ENCODE data around the gene DOCK1.

DOCK1 gene

DNA sequence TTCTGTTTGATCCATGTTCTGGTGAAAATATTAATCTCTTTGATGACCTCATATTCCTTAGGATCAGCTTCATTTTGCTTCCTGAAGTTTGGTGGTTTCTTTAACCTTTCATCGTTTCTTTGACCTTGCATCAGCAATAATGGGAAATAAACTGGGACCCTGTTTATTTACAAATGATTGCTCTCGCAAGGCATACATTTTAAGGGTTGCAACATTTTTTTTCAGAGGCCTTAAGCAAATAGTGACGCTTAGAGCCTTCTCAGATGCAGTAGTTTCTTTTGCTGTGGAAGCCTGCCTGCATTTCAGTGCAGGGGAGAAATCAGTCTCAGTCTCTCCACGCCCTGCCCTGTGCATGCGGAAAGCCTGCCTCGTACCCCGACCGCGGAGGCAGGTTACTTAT lies 504.8 kb downstream of the DOCK1 start:
- Histone ChIP-seq H3K27ac (ENCODE audit: low read depth, low read length) (no peak overlapping the region), H3K79me2 (ENCODE audit: control insufficient read depth, insufficient read depth, low read length, unreplicated experiment) (no peaks in the 10 kb centered on the region), H3K36me3 (ENCODE audit: insufficient read depth, low read length) (no peaks in the 10 kb centered on the region), H2AFZ (ENCODE audit: low read length, unreplicated experiment) (no peak overlapping the region), H3K4me3 (ENCODE audit: low read depth, low read length) (no peak overlapping the region), H3K27me3 (ENCODE audit: insufficient read depth, low read length) (no peaks in the 10 kb centered on the region), H3K4me1 (ENCODE audit: control insufficient read depth, insufficient read depth, low read length, unreplicated experiment) (peaks cover 8% of the 10 kb centered on the region)

DNA sequence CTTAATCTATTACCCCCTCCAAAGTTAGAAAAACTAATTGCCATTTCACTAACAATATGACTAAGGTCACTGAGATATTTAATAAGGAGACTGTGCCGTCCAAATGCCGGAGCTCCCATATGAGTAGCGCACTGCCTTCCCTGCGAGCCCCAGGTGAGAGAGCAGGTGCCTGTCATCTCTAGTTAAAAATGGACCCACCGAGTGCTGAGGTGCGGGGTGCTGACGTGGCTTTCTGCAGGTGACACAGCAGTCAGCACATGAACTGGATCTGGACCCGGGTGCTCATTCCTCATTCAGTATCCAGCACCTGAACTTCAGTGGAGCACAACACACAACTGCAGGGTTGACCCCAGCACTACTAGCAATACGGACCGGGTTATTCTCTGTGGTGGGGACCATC lies 505.8 kb downstream of the DOCK1 start:
- Histone ChIP-seq H3K4me3 (ENCODE audit: low read depth, low read length) (no peak overlapping the region), H3K27ac (ENCODE audit: low read depth, low read length) (no peak overlapping the region), H2AFZ (ENCODE audit: low read length, unreplicated experiment) (no peak overlapping the region), H3K79me2 (ENCODE audit: control insufficient read depth, insufficient read depth, low read length, unreplicated experiment) (no peaks in the 10 kb centered on the region), H3K4me1 (ENCODE audit: control insufficient read depth, insufficient read depth, low read length, unreplicated experiment) (no peaks in the 10 kb centered on the region), H3K36me3 (ENCODE audit: insufficient read depth, low read length) (no peaks in the 10 kb centered on the region), H3K27me3 (ENCODE audit: insufficient read depth, low read length) (no peaks in the 10 kb centered on the region)

DNA sequence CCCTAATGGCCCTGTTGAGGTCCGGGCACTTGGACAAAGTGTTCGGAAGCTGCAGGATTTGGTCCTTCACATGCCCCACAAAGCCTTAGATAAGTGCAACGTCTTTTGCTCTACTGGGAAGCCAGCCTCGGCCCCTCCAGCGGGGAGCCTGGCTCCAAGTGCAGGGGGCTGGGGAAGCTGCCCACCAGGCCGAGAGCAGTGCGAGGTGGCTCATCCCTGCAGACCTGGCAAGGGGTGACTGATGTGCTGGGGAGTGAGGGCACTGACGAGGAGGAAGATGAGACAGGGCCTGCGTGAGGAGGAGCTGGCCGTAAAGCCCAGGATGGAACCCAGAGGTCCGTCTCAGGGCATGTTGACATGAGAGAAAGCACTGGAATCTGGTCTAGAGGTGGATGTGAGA lies 508.1 kb downstream of the DOCK1 start:
- Histone ChIP-seq H3K4me3 (ENCODE audit: low read depth, low read length) (no peak overlapping the region), H3K79me2 (ENCODE audit: control insufficient read depth, insufficient read depth, low read length, unreplicated experiment) (no peaks in the 10 kb centered on the region), H3K27ac (ENCODE audit: low read depth, low read length) (no peak overlapping the region)

DNA sequence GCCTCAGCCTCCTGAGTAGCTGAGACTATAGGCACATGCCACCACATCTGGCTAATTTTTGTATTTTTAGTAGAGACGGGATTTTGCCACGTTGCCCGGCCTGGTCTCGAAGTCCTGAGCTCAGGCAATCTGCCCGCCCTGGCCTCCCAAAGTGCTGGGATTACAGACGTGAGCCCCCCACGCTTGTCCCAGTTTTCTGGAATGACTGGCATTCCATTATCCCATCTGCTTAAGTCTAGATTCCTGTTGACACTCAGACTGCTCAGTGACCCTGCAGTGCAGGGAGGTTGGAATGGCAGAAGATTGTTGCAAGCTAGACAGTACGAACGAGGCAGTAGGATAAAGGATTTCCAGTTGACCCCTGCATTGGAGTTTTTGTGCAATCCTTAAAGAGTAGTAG lies 508.8 kb downstream of the DOCK1 start:
- no peak overlapping the region for H3K27ac ChIP-seq (ENCODE audit: low read depth, low read length)
- no peaks in the 10 kb centered on the region for H3K36me3 ChIP-seq (ENCODE audit: insufficient read depth, low read length)
- no peaks in the 10 kb centered on the region for H3K79me2 ChIP-seq (ENCODE audit: control insufficient read depth, insufficient read depth, low read length, unreplicated experiment)
- H3K4me1 ChIP-seq (ENCODE audit: control insufficient read depth, insufficient read depth, low read length, unreplicated experiment), result no peaks in the 10 kb centered on the region
- H3K4me3 ChIP-seq (ENCODE audit: low read depth, low read length), result no peak overlapping the region
- H2AFZ ChIP-seq (ENCODE audit: low read length, unreplicated experiment), result no peak overlapping the region
- no peaks in the 10 kb centered on the region for H3K27me3 ChIP-seq (ENCODE audit: insufficient read depth, low read length)

More for the DNA sequence above, 508.1 kb downstream of the DOCK1 start:
- Histone ChIP-seq H3K27me3 (ENCODE audit: insufficient read depth, low read length) (no peaks in the 10 kb centered on the region), H3K4me1 (ENCODE audit: control insufficient read depth, insufficient read depth, low read length, unreplicated experiment) (no peaks in the 10 kb centered on the region), H2AFZ (ENCODE audit: low read length, unreplicated experiment) (no peak overlapping the region), H3K36me3 (ENCODE audit: insufficient read depth, low read length) (no peaks in the 10 kb centered on the region)

DNA sequence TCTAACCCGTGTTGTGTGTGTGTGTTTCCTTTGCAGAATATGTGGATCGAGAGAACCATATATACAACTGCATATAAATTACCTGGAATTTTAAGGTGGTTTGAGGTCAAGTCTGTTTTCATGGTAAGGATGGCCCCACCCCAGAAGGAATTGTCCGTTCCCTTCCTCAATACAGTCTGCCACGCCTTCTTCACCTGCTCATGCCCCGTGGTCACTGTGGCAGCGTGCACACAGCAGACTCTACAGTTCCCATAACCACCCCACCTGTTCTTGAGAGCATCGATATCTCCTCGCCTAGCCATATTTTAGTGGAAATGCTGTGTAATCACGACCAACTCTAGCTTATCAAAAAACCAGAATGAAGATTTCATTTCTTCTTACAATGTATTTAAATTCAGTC lies 509.9 kb downstream of the DOCK1 start:
- Histone ChIP-seq H3K4me3 (ENCODE audit: low read depth, low read length) (no peak overlapping the region), H3K27ac (ENCODE audit: low read depth, low read length) (no peak overlapping the region), H3K4me1 (ENCODE audit: control insufficient read depth, insufficient read depth, low read length, unreplicated experiment) (no peaks in the 10 kb centered on the region), H3K79me2 (ENCODE audit: control insufficient read depth, insufficient read depth, low read length, unreplicated experiment) (no peaks in the 10 kb centered on the region), H3K36me3 (ENCODE audit: insufficient read depth, low read length) (no peaks in the 10 kb centered on the region), H3K27me3 (ENCODE audit: insufficient read depth, low read length) (no peaks in the 10 kb centered on the region), H2AFZ (ENCODE audit: low read length, unreplicated experiment) (no peak overlapping the region)

DNA sequence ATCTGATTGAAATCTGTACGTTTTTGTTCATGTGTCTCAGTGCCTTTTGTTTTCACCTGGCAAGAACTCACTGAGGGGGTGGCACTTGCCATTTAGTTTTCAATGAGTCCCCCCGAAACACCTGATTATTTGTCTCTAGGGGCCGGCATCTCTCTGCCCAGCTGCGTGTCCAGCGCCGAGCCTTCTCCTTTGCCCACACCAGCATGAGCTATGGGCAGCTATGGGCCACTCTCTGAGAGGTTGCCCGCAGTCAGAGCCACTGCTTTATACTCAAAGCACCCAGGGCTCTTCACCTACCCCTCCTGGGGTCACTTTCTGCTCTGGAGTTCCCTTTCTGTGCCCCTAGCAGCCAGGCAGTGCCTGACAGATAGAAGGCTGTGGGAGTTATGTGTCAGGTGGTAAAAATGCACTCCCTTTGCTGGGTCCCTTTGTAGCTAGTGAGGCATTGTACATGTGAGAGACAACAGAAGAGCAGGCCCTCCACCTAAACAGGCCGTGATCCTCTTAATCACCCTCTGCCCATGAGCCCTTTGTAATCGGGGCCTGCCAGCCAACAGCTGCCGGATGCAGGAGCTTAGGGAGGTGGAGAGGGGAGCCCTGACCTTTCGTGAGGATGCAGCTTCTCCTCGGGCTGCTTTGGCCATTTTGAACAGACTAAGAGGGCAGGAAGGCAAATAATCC lies 510.8 kb downstream of the DOCK1 start:
- no peaks in the 10 kb centered on the region for H3K79me2 ChIP-seq (ENCODE audit: control insufficient read depth, insufficient read depth, low read length, unreplicated experiment)

DNA sequence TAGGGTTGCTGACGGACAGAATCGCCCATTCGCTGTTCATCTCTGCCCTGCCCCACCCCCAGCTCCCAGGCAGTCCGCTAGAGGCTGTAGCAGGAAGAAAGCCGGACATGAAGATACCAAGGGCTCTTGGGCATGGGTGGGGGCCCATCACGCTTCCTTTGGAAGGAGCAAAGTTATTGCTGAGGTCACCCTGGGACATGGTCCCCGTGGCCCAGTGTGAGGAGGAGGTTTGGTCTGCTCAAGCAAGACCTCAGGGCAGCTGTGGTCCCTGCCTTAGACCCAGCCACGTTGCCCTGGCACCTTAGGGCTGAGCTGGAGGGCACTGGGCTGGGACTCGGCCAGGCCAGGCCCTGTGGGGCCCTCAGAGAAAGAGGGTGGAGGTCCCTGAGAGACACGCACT lies 511.8 kb downstream of the DOCK1 start:
- Histone ChIP-seq H3K4me3 (ENCODE audit: low read depth, low read length) (no peak overlapping the region), H3K27ac (ENCODE audit: low read depth, low read length) (no peak overlapping the region), H2AFZ (ENCODE audit: low read length, unreplicated experiment) (no peak overlapping the region), H3K27me3 (ENCODE audit: insufficient read depth, low read length) (no peaks in the 10 kb centered on the region), H3K79me2 (ENCODE audit: control insufficient read depth, insufficient read depth, low read length, unreplicated experiment) (no peaks in the 10 kb centered on the region), H3K4me1 (ENCODE audit: control insufficient read depth, insufficient read depth, low read length, unreplicated experiment) (no peaks in the 10 kb centered on the region), H3K36me3 (ENCODE audit: insufficient read depth, low read length) (no peaks in the 10 kb centered on the region)

More for the DNA sequence above, 510.8 kb downstream of the DOCK1 start:
- H3K27ac ChIP-seq (ENCODE audit: low read depth, low read length), result no peak overlapping the region
- H3K4me3 ChIP-seq (ENCODE audit: low read depth, low read length), result no peak overlapping the region
- H2AFZ ChIP-seq (ENCODE audit: low read length, unreplicated experiment), result no peak overlapping the region
- no peaks in the 10 kb centered on the region for H3K36me3 ChIP-seq (ENCODE audit: insufficient read depth, low read length)
- no peaks in the 10 kb centered on the region for H3K4me1 ChIP-seq (ENCODE audit: control insufficient read depth, insufficient read depth, low read length, unreplicated experiment)
- no peaks in the 10 kb centered on the region for H3K27me3 ChIP-seq (ENCODE audit: insufficient read depth, low read length)

DNA sequence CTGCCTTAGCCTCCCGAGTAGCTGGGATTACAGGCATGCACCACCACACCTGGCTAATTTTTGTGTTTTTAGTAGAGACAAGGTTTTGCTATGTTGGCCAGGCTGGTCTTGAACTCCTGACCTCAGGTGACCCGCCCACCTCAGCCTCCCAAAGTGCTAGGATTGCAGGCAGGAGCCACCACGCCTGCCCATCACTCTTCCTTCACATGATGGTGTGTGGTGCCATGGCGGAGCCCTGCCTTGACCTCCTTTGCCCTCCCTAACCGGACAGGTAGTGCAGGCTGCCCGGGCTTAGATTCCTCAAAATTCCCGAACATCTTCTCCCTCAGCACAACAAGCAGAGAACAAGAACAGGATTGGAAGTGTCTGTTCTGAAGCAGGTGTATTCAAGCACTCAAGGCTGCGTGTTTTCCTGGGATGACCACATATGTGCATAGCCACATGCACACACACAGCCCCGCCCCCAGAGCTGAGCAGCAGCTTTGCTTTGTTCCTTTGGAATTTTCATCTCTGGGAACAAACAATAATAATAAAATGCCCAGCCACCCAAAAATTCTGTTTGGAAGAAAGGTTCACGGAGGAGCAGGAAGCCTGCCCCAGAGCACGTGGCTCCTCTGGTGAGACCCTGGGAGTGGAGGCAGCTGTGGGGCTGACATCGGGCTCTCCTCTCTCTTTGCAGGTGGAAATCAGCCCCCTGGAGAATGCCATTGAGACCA lies 512.6 kb downstream of the DOCK1 start:
- H3K79me2 ChIP-seq (ENCODE audit: control insufficient read depth, insufficient read depth, low read length, unreplicated experiment), result no peaks in the 10 kb centered on the region
- H3K36me3 ChIP-seq (ENCODE audit: insufficient read depth, low read length), result no peaks in the 10 kb centered on the region
- no peak overlapping the region for H3K27ac ChIP-seq (ENCODE audit: low read depth, low read length)
- no peaks in the 10 kb centered on the region for H3K27me3 ChIP-seq (ENCODE audit: insufficient read depth, low read length)
- H3K4me3 ChIP-seq (ENCODE audit: low read depth, low read length), result no peak overlapping the region
- H3K4me1 ChIP-seq (ENCODE audit: control insufficient read depth, insufficient read depth, low read length, unreplicated experiment), result no peaks in the 10 kb centered on the region
- no peak overlapping the region for H2AFZ ChIP-seq (ENCODE audit: low read length, unreplicated experiment)

DNA sequence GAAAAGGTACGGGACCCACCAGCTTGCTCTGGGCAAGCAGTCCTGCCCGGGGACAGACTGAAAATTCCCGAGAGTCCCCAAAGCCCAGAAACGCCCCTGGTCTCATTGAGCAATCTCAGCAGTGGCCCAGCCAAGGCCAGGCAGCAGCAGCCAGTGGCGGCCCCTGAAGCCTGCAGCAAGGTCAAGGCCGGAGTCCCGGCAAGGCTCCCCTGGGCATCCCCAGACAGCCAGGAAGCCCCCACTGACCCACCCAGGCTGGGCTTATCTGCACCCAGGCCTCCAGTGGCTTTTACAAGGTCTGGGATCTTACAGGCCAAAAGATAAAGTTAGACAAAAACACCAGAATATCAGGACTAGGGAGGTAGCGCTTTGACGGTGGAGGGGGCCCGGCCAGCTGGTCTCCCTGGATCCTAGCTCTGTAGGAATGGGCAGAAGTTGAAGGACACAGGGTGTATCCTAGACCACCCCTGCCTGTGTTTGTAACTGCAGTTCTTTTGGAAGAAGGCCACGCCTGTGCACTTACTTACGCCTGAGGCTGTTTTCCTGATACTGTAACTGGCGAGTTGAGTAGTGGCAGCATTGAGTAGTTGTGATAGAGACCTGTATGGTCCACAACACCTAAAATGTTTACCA lies 513.4 kb downstream of the DOCK1 start:
- no peaks in the 10 kb centered on the region for H3K36me3 ChIP-seq (ENCODE audit: insufficient read depth, low read length)
- no peaks in the 10 kb centered on the region for H3K79me2 ChIP-seq (ENCODE audit: control insufficient read depth, insufficient read depth, low read length, unreplicated experiment)
- no peak overlapping the region for H2AFZ ChIP-seq (ENCODE audit: low read length, unreplicated experiment)
- no peaks in the 10 kb centered on the region for H3K27me3 ChIP-seq (ENCODE audit: insufficient read depth, low read length)
- no peak overlapping the region for H3K4me3 ChIP-seq (ENCODE audit: low read depth, low read length)
- no peaks in the 10 kb centered on the region for H3K4me1 ChIP-seq (ENCODE audit: control insufficient read depth, insufficient read depth, low read length, unreplicated experiment)
- H3K27ac ChIP-seq (ENCODE audit: low read depth, low read length), result no peak overlapping the region

DNA sequence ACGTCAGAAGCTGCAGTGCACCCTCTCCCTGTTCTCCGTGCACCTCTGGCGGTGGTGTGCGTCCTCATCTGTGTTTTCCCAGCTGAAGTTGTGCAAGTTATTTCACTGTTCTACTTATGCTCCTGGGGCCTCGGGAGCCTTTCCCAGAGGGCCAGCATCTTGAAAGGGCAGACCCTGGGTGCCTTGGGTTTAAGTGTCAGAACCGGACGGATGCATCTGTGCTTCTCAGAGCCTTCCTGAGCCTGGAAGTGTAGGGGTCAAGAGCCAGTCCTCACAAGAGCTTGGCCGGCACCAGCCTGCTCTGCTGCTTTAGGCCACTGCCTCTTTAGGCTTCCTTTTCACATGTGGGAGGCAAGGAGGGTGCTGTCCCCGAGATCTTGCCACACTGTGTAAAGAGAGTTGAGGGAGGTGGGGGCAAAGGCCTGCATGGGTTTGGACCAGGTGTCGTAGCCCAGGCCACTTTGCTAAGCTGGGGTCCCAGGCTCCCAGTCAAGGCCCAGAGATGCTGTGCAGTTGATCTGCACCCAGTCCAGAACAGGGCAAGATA lies 515.0 kb downstream of the DOCK1 start:
- no peaks in the 10 kb centered on the region for H3K79me2 ChIP-seq (ENCODE audit: control insufficient read depth, insufficient read depth, low read length, unreplicated experiment)
- no peaks in the 10 kb centered on the region for H3K27me3 ChIP-seq (ENCODE audit: insufficient read depth, low read length)

More for the DNA sequence above, 515.0 kb downstream of the DOCK1 start:
- Histone ChIP-seq H3K36me3 (ENCODE audit: insufficient read depth, low read length) (no peaks in the 10 kb centered on the region), H3K4me3 (ENCODE audit: low read depth, low read length) (no peak overlapping the region), H3K4me1 (ENCODE audit: control insufficient read depth, insufficient read depth, low read length, unreplicated experiment) (no peaks in the 10 kb centered on the region), H2AFZ (ENCODE audit: low read length, unreplicated experiment) (no peak overlapping the region), H3K27ac (ENCODE audit: low read depth, low read length) (no peak overlapping the region)

Data from ACC112 (cell line).